Panc1 (cell line): Measurements from ENCODE around the gene CALU. TPM values are rescaled to one million over a fixed set of nuclear protein-coding genes. Genes with fewer than 3 reads are reported as not detected.

Experiments used
- ATAC-seq: fragments of 200-7000 bp; cut with Tn5 transposase; 2 replicates; pipeline ENCODE4 v1.9.1; 2020; ENCODE audit warnings: mild to moderate bottlenecking, moderate library complexity
- BruUV-seq: library from RNA; stranded (reverse); fragments of 400-500 nt; replicated peaks from 2 replicates; lab custom pipeline; 2021; lab: Mats Ljungman, UMichigan
- CTCF ChIA-PET: fragments of 300-600 bp; sonication (Branson Sonifier 250); formaldehyde crosslinking; loops from one replicate; lab custom pipeline; 2022; ENCODE audit warnings: antibody characterized with exemption; lab: Charles Lee
- POLR2A ChIA-PET: fragments of 300-600 bp; sonication (Branson Sonifier 250); formaldehyde crosslinking; loops from one replicate; lab custom pipeline; 2022; ENCODE audit warnings: antibody characterized with exemption; lab: Charles Lee
- DNase-seq: peaks from one replicate; pipeline ENCODE4 v3.0.0-alpha.2; 2010; ENCODE audit warnings: low read depth, low spot score
- H3K27ac ChIP-seq: 2 replicates; pipeline ENCODE4 v1.5.1; 2011; ENCODE audit warnings: mild to moderate bottlenecking, low read length, inconsistent platforms
- H3K27me3 ChIP-seq: fragments of 200-500 bp; sonication (Bioruptor generic); 2 replicates; pipeline ENCODE4 v1.6.0; 2014; ENCODE audit warnings: low read length, inconsistent platforms; ENCODE audit not compliant: control insufficient read depth, insufficient read depth
- H3K36me3 ChIP-seq: fragments of 200-500 bp; sonication (Bioruptor generic); 2 replicates; pipeline ENCODE4 v1.5.1; 2014; ENCODE audit warnings: inconsistent platforms, mild to moderate bottlenecking, low read length, moderate library complexity; ENCODE audit not compliant: control insufficient read depth, insufficient read depth
- H3K4me1 ChIP-seq: 2 replicates; pipeline ENCODE4 v1.5.1; 2011; ENCODE audit warnings: inconsistent platforms, mild to moderate bottlenecking, low read length, moderate library complexity; ENCODE audit not compliant: control insufficient read depth, insufficient read depth
- H3K4me3 ChIP-seq, 2 experiments: 2 replicates each; pipeline ENCODE4 v1.5.1; 2011 to 2012; ENCODE audit warnings: low read depth in 2 of 2, low read length in 2 of 2, mild to moderate bottlenecking in 2 of 2, inconsistent platforms in 1 of 2, moderate library complexity in 1 of 2
- H3K9me3 ChIP-seq: fragments of 200-500 bp; sonication (Bioruptor generic); 2 replicates; pipeline ENCODE4 v1.5.1; 2014; ENCODE audit warnings: low read depth, mild to moderate bottlenecking, inconsistent platforms, low read length, moderate library complexity; ENCODE audit not compliant: control insufficient read depth, insufficient read depth
- CTCF ChIP-seq: fragments of 450-650 bp; IDR thresholded peaks from 2 replicates; pipeline ENCODE4 v1.5.1; 2017; ENCODE audit warnings: mild to moderate bottlenecking
- POLR2AphosphoS5 ChIP-seq: IDR thresholded peaks from 2 replicates; pipeline ENCODE4 v1.6.1; 2012; ENCODE audit warnings: mild to moderate bottlenecking, low read depth, low read length, moderate library complexity
- SIN3A ChIP-seq: IDR thresholded peaks from 2 replicates; pipeline ENCODE4 v1.6.1; 2012; ENCODE audit warnings: low read depth, mild to moderate bottlenecking, low read length, moderate library complexity, borderline replicate concordance; ENCODE audit not compliant: insufficient read depth
- TCF7L2 ChIP-seq: IDR thresholded peaks from 2 replicates; pipeline ENCODE4 v1.6.1; 2011; ENCODE audit warnings: mild to moderate bottlenecking, low read depth, low read length, inconsistent platforms
- in situ Hi-C: cut with HindIII; loops from 2 replicates; pipeline ENCODE4 v1.10.0; 2016; ENCODE audit warnings: low sequenced_read_pairs, low pct_unique_long_range_greater_than_20kb
- intact Hi-C: fragments of 100-400 bp; cut with micrococcal nuclease; formaldehyde crosslinking; loops from one replicate; pipeline ENCODE4 v1.10.0; 2022; ENCODE audit not compliant: unreplicated experiment
- total RNA-seq: library from RNA; stranded (reverse); gene quantifications from one replicate; pipeline ENCODE4 v1.2.1, GENCODE V29; 2021; ENCODE audit not compliant: unreplicated experiment
- TF ChIP-seq, protein P1 (sequence below), 2 experiments: IDR thresholded peaks; 2 replicates each; pipeline ENCODE4 v1.6.1; 2011 to 2012; ENCODE audit warnings: low read depth in 2 of 2, control low read depth in 1 of 2, low read length in 1 of 2, mild to moderate bottlenecking in 1 of 2, moderate library complexity in 1 of 2; ENCODE audit not compliant: insufficient read depth in 1 of 2

CALU gene
- total RNA-seq, 1 experiment from 2014 or later = 210 TPM

- ChIA-PET POLR2A (no interaction called here), CTCF (no interaction called here)
- intact Hi-C loops = no loop called here
Observed at GRCh38 chr7:128804484-128804883, 65.3 kb downstream of the CALU start.

DNA sequence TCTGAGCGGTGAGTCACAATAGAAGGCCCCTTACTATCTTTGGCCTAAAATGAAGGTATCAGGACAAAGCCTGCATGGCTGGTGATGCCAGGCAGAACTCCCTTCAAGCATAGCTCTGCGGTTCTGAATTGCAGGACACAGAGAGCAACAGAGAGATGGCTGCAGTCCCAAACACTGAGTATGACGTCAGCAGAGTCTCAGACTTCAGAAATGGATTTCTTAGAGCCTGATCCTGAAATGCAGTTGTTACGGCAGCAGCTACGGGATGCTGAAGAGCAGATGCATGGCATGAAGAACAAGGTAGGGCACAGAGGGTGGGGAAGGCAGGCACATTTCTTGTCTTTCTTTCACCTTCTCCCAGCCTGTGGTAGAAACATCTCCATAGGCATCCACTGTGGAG is 66.1 kb downstream of the CALU start:
- ChIA-PET POLR2A (no interaction called here), CTCF (no interaction called here)
- Histone ChIP-seq H3K27ac (no peak overlapping the region), H3K9me3 (no peaks in the 10 kb centered on the region), H3K4me3 (no peak overlapping the region), H3K4me1 (no peaks in the 10 kb centered on the region), H3K27me3 (peaks cover 2% of the 10 kb centered on the region; the same call in 1 of the 2 replicates), H3K36me3 (no peaks in the 10 kb centered on the region)
- no TSS peak for BruUV-seq
- TF ChIP-seq, protein P1, sequence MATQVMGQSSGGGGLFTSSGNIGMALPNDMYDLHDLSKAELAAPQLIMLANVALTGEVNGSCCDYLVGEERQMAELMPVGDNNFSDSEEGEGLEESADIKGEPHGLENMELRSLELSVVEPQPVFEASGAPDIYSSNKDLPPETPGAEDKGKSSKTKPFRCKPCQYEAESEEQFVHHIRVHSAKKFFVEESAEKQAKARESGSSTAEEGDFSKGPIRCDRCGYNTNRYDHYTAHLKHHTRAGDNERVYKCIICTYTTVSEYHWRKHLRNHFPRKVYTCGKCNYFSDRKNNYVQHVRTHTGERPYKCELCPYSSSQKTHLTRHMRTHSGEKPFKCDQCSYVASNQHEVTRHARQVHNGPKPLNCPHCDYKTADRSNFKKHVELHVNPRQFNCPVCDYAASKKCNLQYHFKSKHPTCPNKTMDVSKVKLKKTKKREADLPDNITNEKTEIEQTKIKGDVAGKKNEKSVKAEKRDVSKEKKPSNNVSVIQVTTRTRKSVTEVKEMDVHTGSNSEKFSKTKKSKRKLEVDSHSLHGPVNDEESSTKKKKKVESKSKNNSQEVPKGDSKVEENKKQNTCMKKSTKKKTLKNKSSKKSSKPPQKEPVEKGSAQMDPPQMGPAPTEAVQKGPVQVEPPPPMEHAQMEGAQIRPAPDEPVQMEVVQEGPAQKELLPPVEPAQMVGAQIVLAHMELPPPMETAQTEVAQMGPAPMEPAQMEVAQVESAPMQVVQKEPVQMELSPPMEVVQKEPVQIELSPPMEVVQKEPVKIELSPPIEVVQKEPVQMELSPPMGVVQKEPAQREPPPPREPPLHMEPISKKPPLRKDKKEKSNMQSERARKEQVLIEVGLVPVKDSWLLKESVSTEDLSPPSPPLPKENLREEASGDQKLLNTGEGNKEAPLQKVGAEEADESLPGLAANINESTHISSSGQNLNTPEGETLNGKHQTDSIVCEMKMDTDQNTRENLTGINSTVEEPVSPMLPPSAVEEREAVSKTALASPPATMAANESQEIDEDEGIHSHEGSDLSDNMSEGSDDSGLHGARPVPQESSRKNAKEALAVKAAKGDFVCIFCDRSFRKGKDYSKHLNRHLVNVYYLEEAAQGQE (IDR thresholded peaks at IDR 0.05; ENCODE audit: insufficient read depth in 1 of 2, low read depth in 2 of 2, low read length in 1 of 2) = no peak
- no peak for TF ChIP-seq SIN3A
- no peak for TF ChIP-seq TCF7L2
- no peak for TF ChIP-seq CTCF
- TF ChIP-seq POLR2AphosphoS5 = no peak
- in situ Hi-C loops (no loop called here), intact Hi-C loops (no loop called here)
- no peak for ATAC-seq
- DNase-seq = no peak

More at GRCh38 chr7:128804484-128804883, 65.3 kb downstream of the CALU start:
- no peak overlapping the region for H3K27ac ChIP-seq
- BruUV-seq = no TSS peak
- no peaks in the 10 kb centered on the region for H3K9me3 ChIP-seq
- H3K4me1 ChIP-seq = no peaks in the 10 kb centered on the region
- TF ChIP-seq POLR2AphosphoS5 (no peak), TCF7L2 (no peak), CTCF (no peak), SIN3A (no peak)
- TF ChIP-seq, protein P1 (IDR thresholded peaks at IDR 0.05; ENCODE audit: insufficient read depth in 1 of 2, low read depth in 2 of 2, low read length in 1 of 2) = no peak
- H3K27me3 ChIP-seq = peaks cover 2% of the 10 kb centered on the region; the same call in 1 of the 2 replicates
- ATAC-seq = no peak
- DNase-seq = no peak
- no peaks in the 10 kb centered on the region for H3K36me3 ChIP-seq
- in situ Hi-C loops = no loop called here
- no peak overlapping the region for H3K4me3 ChIP-seq
